Keratinocyte (primary cell): ENCODE results near the gene GBP6.

Source experiments
- EZH2 ChIP-seq: IDR thresholded peaks from one replicate; pipeline ENCODE4 v1.6.1; 2012; ENCODE audit warnings: inconsistent platforms, mild to moderate bottlenecking, low read length, moderate library complexity
- TF ChIP-seq, protein P1 (sequence below), 3 experiments: IDR thresholded peaks in 1 of 3; conservative IDR thresholded peaks in 1 of 3; optimal IDR thresholded peaks in 1 of 3; 2 replicates in 2 of 3; 3 replicates in 1 of 3; pipeline versions ENCODE3 to v1.5.1; 2011; ENCODE audit warnings: low read length in 3 of 3, mild to moderate bottlenecking in 3 of 3, moderate library complexity in 2 of 3, control low read depth in 1 of 3, inconsistent platforms in 1 of 3; ENCODE audit not compliant: insufficient read depth in 2 of 3; ENCODE audit errors: extremely low read depth in 1 of 3

DNA sequence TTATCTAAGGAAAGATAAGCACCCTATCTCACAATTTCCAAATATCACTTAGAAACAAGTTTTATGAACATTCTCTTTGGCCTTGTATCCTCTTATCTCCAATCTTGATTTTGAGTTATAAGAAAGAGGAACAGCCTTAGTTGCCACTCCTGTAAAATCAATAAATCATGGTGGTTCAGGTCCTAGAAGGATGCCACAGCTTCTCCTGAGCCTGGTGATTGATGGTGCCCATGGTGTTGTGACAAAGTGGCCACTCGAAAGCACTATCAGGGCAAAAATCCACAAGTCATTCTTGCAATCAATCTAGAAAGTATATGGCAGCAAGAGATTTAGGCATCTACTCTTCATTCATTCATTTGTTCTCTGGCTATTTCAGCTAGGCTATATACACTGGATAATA is 27.8 kb downstream of the GBP6 start:
- TF ChIP-seq, protein P1, sequence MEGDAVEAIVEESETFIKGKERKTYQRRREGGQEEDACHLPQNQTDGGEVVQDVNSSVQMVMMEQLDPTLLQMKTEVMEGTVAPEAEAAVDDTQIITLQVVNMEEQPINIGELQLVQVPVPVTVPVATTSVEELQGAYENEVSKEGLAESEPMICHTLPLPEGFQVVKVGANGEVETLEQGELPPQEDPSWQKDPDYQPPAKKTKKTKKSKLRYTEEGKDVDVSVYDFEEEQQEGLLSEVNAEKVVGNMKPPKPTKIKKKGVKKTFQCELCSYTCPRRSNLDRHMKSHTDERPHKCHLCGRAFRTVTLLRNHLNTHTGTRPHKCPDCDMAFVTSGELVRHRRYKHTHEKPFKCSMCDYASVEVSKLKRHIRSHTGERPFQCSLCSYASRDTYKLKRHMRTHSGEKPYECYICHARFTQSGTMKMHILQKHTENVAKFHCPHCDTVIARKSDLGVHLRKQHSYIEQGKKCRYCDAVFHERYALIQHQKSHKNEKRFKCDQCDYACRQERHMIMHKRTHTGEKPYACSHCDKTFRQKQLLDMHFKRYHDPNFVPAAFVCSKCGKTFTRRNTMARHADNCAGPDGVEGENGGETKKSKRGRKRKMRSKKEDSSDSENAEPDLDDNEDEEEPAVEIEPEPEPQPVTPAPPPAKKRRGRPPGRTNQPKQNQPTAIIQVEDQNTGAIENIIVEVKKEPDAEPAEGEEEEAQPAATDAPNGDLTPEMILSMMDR (optimal IDR thresholded peaks at IDR 0.05 in 1 of 3, IDR thresholded peaks at IDR 0.05 in 1 of 3, conservative IDR thresholded peaks at IDR 0.05 in 1 of 3; ENCODE audit: extremely low read depth in 1 of 3, insufficient read depth in 2 of 3, low read length in 3 of 3): no peak
- no peak for TF ChIP-seq EZH2
